Stimulated activated CD8-positive, alpha-beta memory T cell treated with anti-CD3 and anti-CD28 coated beads, Interleukin-4, amount 100 ng/mL, for 24 hours (primary cell): ENCODE results near the gene SNX30.

ENCODE experiments used
- DNase-seq: peaks from one replicate; pipeline ENCODE4 v3.0.0-alpha.2; 2020; ENCODE audit warnings: low read depth

SNX30 gene

DNA sequence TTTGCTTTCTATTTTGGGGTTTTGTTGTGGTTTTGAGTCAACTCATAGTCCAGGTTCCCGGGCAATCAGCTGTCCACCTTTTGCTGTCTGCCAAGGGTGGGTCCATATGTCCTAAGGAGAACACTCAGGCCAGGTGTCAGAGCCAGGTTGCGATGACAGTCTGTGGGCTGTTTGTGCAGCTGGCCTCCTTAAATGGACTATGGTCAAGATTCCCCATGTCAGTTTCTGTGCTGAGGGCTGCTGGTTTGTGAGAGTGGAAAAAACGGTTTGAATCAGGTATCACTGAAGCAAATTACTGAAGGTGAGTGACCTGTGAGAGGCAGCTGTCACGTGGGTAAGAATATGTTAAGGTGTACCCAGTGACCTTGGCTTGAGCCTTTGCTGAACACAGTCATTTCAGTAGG is 33.0 kb downstream of the SNX30 start:
- DNase-seq, result no peak

DNA sequence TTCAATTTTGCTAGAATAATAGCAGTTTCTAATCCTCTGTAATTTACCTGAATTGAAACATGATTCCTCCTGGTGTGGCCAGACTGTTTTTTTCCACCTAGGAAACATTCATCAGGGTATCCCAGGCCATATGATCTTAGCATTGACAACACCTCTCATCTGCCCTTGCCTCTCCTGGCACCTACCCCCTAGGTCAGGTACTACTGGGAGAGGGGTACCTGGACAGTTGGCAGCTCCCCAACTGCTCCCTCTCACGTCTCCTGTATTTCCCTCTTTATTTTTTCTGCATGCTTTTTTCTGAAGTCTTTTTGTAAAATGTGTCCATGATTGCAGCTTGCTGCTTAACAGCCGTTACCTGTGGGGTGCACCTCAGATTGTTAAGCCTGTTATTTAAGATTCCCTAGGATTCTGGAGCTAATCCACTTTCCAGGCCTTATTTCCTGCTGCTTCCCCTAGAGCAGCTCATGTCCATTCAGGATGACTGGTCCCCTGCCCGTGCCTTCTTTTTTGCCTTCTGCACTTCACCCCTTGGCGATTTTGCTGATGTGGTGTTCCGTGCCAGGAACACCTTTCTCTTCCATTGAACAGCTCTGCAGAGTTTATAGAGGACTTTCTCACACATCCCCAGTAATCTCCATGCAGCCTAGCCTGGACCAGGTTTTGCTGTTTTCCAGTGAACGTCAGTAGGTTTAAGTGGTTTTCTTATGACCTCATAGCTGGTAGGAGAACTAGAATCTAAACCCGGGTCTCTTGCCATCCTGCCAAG is 33.6 kb downstream of the SNX30 start:
- no peak for DNase-seq

DNA sequence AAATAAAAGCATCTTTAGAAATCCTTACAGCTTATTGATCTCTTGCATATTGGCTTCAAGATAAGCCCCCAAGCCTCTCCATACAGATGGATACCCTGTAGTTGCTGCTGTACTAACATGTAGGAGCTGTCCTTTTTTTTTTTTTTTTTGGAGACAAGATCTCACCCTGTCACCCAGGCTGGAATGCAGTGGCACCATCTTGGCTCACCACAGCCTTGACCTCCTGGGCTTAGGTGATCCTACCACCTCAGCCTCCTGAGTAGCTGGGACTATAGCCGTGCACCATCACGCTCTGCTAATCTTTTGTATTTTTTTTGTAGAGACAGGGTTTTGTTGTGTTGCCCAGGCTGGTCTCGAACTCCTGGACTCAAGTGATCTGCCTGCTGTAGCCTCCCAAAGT is 35.4 kb downstream of the SNX30 start:
- DNase-seq, result no peak

DNA sequence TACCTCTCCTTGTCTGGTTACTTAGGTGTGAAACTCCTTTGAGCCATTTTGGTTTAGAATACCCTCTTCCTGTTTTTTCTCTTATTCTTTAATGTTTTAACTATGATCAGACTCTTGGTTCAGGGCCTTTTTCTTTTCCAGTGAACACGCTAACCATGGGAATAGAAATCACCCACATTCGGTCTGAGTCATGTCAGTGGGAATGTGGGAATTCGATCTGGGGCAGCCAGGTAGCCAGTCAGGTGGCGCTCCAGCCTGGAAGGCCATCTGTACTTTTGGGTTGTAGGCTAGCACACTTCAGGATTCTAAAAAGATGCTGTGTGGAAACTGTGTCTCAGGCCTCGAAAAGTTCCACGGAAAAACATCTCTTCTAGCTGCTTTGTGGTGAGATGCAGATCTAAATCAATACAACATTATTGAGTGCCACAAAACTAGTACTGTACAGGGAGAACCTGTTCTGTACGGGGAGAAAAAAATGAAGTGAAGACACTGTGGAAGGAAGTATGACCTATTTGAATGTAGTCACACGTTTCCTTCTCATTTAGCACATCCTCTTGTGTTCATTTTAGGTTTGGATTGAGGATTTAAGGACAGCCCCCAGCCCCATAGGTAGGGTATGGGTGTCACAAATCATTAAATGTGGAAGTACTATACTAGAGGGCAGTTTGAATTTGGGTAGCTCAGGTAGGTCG is 36.4 kb downstream of the SNX30 start:
- no peak for DNase-seq

DNA sequence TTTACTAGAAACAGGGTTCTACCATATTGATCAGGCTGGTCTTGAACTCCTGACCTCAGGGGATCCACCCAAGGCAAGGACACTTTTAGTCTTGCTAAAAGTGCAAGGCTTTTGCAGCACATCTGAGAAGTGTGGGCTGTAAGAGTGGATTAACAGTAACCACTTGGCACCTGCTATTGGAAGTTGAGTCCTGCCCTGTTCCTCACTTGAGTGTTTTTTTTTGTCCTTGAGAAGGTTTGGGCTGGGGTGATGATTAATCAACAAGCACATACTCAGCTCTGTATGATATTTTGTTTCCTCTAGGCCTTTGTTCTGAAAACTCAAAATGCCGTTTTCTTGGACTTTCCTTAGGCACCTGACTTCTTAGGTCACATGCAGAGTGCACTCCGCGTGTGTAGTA is 37.4 kb downstream of the SNX30 start:
- DNase-seq, result no peak

DNA sequence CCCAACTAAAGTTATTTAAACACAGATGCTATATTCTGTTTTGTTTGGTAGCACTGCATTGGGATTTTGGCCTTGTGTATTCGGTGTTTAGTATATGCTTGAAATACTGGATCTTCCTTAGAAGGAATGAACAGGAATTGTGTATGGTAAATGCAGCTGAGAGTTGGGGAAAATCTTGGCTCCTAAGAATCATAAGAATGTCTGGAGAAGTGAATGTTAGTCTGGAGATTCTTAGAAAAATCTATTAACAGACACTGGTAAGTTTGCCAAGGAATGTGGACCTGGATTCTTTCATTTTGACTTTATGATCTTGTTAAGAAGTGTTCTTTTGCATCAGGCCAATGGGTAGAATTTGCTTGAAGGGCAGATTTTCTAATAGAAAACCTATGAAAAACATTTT is 38.9 kb downstream of the SNX30 start:
- no peak for DNase-seq

DNA sequence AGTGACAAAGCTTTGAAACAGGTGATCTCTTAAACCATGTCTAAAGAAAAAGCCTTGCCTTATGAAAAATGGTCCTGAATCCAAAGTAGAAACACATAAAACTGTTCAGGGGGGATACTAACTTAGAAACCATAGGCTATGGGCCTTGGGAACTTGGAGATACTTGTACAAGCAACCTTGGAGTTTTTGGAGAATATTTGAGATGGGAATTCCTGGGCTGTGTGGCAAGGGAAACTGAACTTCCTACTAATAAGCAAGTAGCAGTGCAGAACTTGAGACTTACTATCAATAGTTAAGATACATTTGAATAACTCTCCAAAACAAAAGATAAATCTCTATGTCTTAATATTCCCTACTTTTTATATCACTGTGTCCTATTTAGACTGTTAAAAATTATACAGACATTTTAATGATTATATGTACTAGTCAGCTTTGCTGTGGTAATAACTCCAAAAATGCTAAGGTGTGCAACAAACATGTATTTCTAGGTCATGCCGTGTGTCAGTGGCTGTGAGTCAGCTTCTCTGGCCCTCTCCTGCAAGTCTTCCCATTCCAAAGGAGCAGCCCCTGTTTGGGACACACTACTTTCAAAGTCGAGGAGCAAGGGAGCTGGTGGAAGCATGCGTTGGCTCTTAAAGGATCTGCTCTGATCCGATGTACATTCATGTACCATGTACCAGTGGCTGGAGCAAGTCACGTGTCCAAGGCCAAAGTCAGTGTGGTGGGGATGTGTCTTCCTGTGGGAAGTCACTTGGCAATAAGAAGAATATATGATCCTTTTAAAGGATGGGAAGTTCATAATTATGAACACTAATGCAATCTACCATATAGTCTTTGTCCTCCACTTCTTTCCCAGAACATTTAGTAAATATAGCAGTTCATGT is 39.6 kb downstream of the SNX30 start:
- no peak for DNase-seq

DNA sequence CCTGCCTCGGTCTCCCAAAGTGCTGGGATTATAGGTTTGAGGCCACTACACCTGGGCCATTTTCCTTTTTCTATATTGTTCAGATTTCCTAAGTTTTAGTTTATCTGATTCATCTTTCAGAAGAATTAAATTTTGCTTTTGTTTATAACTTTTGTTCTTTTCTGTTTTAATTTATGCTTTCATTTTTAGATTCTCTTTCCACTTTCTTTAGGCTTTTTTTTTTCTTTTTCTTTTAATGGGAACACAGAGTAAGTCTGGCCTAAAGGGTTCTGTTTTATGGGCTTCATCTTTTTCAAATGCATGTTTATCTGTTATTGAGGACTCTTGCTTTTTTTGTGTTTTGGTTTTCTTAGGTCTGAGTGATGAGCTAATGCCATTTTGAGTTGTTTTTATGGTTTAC is 42.1 kb downstream of the SNX30 start:
- no peak for DNase-seq

DNA sequence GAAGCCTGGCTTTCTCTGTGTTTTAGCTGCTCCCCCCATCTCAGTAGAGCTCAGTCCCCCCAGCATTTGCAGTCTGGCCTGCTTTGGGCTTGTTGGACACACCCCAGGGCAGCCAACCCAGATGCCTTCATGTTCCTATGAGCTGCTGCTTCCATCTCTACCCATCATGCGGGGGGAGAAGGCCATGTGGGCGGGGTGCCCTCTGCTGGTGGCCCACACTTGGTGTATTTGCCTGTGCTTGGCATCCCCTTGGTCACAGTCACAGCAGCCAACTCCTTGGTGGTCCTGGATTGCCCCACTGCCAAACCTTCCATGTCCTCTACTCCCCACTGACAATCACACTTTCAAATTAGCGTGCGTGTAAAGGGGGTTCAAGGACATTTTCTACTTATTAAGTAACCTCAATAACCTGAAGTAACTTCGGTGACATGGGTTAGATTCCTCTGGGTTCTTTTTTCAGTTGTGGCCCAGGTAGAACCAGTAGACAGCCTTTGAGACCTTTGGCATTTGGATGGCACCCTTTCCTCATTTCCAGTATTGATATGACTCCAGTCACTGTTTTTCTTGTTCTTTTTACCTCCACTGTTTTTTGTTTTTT is 42.8 kb downstream of the SNX30 start:
- DNase-seq, result peak; percentile 75

DNA sequence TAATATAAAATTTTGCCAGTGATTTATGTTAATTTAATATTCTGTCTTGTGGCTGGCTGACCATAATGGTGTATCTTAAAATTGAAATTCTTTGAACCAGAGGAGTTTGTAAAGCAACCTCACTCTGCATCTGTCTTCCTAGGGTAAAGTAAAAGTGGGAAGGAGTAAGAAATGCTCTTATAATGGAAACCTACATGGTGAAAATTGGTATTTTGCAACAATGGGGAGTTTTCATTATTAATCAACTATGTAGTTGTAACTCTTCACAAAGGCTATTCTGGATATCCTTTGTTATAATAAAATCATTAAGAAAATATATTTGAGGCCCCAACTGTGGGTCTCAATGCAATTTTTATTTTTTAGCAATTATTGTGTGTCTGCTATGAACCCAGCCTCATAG is 44.2 kb downstream of the SNX30 start:
- no peak for DNase-seq

DNA sequence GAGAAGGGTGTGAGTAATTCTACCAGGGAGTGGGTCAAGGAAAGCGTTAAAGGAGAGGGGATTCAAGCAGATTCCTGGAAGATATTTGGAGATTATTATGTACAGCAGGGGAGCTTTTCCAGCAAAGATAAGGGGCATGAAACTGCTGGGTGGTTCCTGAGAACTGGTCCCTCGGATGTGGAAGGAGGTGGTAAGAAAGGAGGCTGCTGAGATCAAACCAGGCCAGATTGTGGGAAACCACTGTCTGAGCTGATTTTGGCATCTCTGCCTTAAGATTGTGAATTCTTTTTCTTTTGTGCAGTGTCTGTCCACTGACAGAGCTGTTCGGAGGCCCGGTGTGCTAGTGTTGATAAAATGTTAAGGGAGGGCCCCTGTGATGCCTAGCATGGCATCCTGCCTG is 45.4 kb downstream of the SNX30 start:
- DNase-seq, result no peak

DNA sequence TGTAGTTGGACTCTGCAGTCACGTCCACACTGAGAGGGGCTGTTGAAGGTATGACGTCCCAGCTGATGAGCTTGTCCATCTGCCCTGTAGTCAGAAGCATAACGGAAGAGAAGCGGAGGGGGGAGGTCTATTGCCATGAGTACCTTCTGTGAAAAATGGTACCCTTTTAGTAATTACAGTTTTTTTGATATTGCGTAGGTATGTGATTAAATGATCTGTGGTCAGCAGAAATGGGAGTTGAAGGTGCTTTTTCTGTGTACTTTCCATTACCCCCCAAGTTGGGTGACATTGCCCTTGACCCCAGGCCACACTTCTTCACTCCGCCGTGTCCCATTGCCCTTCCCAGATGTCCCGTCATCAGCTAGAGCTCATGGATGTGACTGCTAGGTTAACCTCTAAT is 45.9 kb downstream of the SNX30 start:
- DNase-seq, result no peak

DNA sequence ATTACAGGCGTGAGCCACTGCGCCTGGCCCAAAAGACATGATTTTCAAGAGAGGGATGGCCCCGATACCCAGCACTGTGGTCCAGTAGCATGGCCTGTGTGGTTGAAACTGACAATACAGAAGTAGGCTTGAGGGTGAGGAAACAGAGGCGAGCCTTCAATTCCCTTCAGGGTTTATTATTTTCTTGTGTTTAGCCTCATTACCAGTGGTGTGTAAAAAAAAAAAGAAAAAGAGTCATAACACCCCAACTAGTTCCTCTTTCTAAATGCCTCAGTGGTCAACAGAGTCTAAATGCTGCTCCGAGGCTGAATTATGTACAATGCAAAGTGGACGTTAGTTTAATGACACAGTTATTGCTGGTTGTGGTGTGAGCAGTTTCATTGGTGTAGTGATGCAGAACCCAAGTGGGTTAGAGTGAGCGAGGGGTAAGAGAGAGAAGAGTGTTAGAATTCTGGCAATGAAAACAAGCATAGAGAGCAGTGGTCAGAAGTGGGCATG is 58.8 kb downstream of the SNX30 start:
- no peak for DNase-seq

DNA sequence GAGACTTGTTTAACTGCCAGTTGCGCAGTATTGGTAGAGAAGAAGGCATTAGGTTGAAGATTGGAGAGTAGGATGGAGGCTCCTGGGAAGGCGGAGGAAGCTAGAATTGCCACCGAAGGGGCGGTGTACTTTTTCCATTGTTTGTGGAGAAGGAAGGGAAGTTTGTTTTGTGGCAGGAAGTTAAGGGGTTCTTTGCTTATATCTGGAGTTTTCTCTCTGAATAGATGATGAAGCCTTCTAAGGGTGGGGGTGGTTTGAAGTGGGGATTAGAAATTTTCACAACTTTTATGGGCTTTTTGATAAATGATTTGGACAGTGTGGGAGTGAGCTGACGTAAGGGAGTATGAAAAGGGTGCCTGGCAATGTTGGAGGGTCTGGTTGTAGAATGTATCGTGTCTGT is 59.3 kb downstream of the SNX30 start:
- DNase-seq, result no peak

DNA sequence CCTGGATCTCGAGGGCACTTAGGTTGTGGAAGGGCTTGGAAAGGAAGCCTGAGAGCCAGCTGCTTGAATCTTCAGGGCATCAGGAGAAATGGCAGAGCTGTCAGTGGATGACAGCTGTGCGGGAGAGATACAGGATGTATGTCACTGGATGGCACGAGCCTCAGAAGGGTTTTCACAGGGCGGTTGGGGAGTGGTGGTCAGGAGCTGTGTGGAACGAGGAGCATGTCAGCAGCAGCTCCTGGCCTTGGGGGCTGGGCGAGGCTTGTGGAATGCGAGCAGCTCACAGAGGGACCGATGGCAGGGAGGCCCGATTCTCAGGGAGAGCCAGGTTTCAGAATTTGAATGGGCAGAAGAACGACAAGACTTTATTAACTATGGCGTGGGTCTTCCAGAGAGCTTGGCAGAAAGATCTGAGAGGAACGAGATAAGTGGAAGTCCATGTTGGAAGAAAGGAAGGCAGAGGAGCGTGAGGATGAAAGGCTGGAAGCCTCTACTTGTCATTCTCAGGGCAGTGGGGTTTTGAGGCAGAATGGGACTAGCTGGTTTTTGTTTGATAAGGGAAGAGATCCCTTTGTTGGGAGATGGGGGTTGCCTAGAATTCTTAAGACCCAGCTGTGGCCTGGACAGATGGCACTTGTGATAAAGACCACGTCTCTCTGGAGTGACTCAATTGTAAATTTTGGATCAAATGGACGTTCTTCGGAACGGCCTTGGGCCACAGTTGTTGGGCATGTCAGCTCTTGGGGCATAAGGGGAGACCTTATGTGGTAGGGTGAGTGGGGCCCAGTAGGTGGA is 60.3 kb downstream of the SNX30 start:
- DNase-seq, result no peak

DNA sequence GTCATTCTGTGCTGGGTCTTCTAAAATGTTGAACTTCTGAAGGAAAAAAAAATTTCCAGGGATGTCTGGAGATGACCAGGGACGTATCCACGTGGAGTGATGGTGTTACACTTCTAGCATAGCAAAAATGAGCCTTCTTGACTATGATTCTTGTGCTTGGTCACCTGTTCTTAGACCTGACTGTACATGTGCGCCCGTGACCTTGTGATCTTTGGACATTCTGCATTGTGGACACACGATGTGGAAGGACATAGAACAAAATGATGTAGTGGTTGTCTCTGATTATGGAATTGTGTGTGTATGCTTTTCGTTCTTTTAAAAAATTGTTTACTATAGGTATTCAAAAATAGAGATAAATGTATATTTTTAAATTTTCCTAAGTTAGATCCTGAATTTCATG is 61.0 kb downstream of the SNX30 start:
- no peak for DNase-seq

DNA sequence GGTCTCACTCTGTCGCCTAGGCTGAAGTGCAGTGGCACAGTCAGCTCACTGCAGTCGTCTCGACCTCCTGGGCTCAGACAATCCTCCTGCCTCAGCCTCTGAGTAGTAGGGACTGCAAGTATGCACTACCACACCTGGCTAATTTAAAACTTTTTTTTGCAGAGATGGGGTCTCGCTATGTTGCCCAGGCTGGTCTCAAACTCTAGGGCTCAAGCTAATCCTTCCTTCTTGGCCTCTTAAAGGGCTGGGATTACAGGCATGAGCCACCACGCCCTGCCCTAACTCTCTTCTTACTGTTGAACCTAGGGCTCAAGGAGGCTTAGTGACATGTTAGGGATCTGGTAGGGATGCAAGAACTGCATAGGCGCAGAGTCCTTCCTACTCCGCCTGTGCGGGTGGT is 65.3 kb downstream of the SNX30 start:
- no peak for DNase-seq

DNA sequence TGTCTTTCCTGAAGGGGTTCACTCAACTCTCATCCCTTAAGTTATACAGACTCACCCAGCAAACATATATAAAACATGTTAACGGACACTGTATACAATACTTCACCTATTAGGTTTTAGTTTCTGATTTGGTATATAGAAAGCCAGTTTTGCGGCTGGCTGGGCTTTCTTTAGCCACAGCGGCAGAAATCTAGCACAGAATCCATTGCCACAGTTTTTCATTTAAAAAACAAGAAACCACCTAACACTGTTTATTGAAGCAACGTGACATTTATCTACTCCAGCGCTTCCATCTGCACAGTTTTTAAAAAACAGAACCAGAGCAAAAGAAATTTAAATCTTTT is 67.3 kb downstream of the SNX30 start:
- no peak for DNase-seq

DNA sequence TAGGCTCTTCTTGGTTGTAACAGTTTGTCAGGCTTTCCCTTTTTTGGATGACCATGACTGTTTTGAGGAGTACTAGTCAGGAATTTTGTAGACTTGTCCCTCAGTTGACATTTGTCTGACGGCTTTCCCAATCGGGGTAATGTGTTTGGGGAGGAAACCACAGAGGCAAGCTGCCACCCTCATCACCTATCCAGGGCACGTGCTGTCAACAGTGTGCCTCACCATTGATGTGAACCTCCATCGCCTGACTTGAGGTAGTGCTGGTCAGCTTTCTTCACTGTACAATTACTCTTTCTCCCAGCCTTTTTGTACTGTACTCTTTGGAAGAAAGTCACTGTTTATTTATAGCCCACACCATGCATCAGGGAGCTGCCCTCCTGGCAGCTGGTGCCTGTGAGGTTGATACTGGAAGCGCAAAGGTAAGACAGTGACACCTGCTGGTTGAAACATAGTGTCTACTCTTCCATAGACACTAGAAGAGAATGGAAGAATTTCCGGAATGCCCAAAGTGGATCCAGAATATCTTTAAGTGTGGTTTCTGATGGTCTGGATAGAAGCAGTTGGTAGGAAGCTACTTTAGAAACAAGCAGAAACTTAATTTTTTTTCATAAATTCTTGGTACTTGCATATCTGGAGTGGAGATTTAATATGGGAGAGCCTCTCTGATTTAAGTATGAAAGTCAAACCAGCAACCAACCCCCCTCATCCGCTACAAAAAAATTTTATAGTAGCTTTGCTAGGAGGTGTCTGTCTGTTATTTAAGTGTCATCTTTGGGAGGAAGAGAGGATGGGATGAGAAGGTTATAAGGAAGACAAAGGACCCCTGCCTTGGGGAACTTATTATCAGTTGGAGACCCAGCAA is 69.3 kb downstream of the SNX30 start:
- no peak for DNase-seq

DNA sequence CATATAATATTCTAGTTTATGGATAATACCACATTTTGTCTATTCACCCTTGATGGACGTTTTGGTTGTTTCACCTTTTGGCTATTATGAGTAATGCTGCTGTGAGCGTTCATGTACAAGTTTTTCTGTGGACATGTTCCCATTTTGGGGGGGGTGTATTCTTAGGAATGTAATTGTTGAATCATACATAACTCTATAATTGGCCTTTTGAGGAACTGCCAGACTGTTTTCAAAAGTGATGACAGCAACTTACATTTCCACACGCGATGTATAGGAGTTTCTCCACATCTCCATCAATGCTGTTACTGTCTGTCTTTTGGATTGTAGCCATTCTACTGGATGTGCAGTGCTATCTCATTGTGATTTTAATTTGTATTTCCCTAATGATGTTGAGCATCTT is 70.3 kb downstream of the SNX30 start:
- no peak for DNase-seq

DNA sequence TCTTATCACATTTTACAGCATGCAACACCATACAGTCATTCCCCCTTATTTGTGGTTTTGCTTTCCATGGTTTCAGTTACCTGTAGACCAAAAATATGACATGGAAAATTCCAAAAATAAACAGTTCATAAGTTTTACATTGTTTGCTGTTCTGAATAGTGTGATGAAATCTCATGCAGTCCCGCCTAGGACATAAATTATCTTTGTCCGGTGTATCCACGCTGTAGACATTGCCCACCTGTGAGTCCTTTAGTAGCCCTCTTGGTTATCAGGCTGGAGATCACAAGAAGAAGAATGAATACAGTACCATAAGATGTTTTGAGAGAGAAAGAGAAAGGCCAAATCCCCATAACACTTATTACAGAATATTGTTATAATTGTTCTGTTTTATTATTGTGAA is 72.1 kb downstream of the SNX30 start:
- DNase-seq, result no peak
